Measurements from ENCODE around the gene MEGF8.

GRCh38 chr19:42289556-42290041 is 35.8 kb upstream of the MEGF8 start:
- TF ChIP-seq, protein P1, sequence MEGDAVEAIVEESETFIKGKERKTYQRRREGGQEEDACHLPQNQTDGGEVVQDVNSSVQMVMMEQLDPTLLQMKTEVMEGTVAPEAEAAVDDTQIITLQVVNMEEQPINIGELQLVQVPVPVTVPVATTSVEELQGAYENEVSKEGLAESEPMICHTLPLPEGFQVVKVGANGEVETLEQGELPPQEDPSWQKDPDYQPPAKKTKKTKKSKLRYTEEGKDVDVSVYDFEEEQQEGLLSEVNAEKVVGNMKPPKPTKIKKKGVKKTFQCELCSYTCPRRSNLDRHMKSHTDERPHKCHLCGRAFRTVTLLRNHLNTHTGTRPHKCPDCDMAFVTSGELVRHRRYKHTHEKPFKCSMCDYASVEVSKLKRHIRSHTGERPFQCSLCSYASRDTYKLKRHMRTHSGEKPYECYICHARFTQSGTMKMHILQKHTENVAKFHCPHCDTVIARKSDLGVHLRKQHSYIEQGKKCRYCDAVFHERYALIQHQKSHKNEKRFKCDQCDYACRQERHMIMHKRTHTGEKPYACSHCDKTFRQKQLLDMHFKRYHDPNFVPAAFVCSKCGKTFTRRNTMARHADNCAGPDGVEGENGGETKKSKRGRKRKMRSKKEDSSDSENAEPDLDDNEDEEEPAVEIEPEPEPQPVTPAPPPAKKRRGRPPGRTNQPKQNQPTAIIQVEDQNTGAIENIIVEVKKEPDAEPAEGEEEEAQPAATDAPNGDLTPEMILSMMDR (IDR thresholded peaks at IDR 0.05): no peak
- TF ChIP-seq ZFX (IDR thresholded peaks at IDR 0.05; ENCODE audit: borderline replicate concordance): no peak

Measured in 22Rv1 (cell line).